Testis (tissue), 2 donors: Measurements from ENCODE around the gene PRSS16.

Source experiments
- CTCF ChIP-seq, 3 experiments: fragments of 450-650 bp in 2 of 3; fragments of 200-600 bp in 1 of 3; sonication (generic) in 1 of 3; IDR thresholded peaks; one replicate each; pipeline ENCODE4 v1.5.1; 2016 to 2019; ENCODE audit warnings: antibody characterized with exemption in 3 of 3, mild to moderate bottlenecking in 2 of 3, moderate library complexity in 1 of 3
- POLR2A ChIP-seq: fragments of 450-650 bp; IDR thresholded peaks from one replicate; pipeline ENCODE4 v1.6.1; 2017; ENCODE audit warnings: antibody characterized with exemption, mild to moderate bottlenecking, moderate library complexity

- TF ChIP-seq CTCF (IDR thresholded peaks at IDR 0.05) (no peak), POLR2A (no peak)
Observed at GRCh38 chr6:27297484-27297856, 50.0 kb downstream of the PRSS16 start.
